Measurements from ENCODE around the gene SMARCC1.

Gene SMARCC1

DNA sequence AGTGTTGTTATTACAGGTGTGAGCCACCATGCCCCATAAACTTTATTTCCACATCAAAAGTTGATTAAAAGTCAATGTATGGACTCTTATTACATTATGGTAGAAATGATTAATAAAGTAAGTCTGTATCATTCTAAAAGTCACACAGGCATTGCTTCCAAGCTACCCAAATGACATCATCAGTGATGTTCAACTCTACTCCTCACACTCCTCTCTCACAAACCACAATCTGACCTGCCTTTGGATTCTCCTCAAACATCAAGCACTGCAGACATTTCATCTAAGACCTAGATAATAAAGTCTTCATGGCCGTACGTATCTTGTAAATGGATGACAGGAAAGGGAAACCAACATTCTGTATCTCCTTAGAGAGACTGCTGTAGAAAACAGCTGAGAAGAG, 68.0 kb downstream of the SMARCC1 start:
- Mint-ChIP-seq H3K27me3 (no peaks in the 10 kb centered on the region), H3K4me3 (no peak overlapping the region), H3K36me3 (ENCODE audit: insufficient read depth) (peaks cover 71% of the 10 kb centered on the region), H3K9me3 (no peaks in the 10 kb centered on the region), H3K4me1 (ENCODE audit: low read depth in 2 of 2) (peaks cover 0 to 20% of the 10 kb centered on the region in 2 donors), H3K27ac (no peak overlapping the region)
- no peak for DNase-seq
- ATAC-seq (replicated peaks) = no peak

DNA sequence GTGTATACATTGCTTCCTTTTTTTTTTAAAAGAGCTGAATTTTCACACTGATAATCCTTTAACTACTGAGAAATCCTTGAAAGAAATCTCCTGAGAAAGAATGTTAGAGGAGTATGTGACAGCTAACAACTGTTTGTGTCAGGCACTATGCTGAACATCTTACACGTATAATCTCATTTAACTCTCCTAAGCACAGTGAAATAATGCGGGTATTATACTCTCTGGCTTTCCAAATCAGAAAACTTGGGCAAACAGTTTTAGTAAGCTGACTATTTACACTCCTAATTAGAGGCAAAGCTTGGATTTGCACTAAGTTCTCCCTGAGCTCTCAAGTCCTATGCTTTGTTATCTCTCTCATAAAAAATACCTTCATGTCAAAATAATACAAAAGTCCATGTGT, 69.3 kb downstream of the SMARCC1 start:
- Mint-ChIP-seq H3K27me3 (no peaks in the 10 kb centered on the region), H3K27ac (peak overlapping the region in 1 of 2 donors; percentile 52), H3K4me3 (no peak overlapping the region), H3K9me3 (no peaks in the 10 kb centered on the region), H3K36me3 (ENCODE audit: insufficient read depth) (peaks cover 71% of the 10 kb centered on the region), H3K4me1 (ENCODE audit: low read depth in 2 of 2) (peaks cover 0 to 20% of the 10 kb centered on the region in 2 donors)
- DNase-seq = no peak
- no peak for ATAC-seq (replicated peaks)

DNA sequence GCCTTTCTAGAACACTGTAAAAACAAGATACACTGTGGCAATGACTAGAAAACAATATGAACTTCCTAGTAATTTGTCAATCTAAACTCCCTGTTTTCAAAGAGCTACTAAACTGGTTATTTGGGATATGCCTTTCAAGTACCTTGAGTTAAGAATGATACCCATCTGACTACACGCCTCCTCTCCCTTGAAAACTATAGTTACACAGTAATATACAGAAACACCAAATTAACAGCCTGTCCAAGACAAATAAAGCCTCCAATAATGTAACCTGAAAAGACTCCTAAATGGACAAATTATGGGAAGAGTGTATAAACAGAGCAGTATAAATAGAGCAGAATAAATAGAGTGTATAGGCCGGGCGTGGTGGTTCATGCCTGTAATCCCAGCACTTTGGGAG, 70.1 kb downstream of the SMARCC1 start:
- Mint-ChIP-seq H3K27me3 (no peaks in the 10 kb centered on the region), H3K9me3 (no peaks in the 10 kb centered on the region), H3K4me1 (ENCODE audit: low read depth in 2 of 2) (peaks cover 0 to 18% of the 10 kb centered on the region in 2 donors), H3K4me3 (no peak overlapping the region), H3K36me3 (ENCODE audit: insufficient read depth) (peaks cover 74% of the 10 kb centered on the region), H3K27ac (no peak overlapping the region)
- ATAC-seq (replicated peaks) (no peak), DNase-seq (no peak)

DNA sequence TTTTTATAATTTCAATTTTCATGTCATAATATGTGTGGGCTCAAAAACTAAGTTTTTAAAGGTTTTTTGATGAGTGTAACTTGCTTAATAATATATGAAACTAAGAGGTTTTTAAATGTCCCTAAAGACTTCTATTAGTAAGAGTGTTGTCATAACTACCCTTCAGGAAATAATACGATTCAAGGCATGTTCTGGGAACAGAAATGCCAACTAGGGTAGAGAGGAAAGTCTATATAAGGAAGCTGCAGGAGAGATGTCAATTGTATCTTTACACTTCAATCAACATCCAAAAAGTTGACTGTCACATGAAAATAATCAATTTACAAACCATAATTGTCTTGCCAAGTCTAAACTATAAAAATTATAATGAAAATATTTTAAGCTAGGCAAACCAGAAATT, 76.3 kb downstream of the SMARCC1 start:
- Mint-ChIP-seq H3K27ac (no peak overlapping the region), H3K27me3 (no peaks in the 10 kb centered on the region), H3K9me3 (no peaks in the 10 kb centered on the region), H3K4me3 (no peak overlapping the region), H3K36me3 (ENCODE audit: insufficient read depth) (peaks cover 85% of the 10 kb centered on the region), H3K4me1 (ENCODE audit: low read depth in 2 of 2) (no peaks in the 10 kb centered on the region)
- no peak for DNase-seq
- no peak for ATAC-seq (replicated peaks)

DNA sequence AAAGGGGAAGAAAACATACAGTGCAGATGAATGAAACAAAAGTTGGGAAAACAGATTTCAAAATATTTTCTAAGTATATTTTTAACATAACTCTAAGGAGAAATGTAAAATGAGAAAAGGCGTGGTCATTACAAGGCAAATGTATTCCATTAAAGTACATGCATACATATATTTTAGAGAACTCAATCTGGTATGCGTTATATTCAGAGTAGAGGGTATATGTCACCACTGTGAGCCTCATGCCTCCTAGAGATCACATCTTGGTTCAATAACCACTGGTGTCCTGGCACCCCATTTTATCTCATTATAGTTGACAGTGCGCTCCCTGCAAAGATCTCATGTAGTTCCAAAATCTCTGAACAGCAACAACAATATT, 77.5 kb downstream of the SMARCC1 start:
- H3K27me3 Mint-ChIP-seq = no peaks in the 10 kb centered on the region
- peak overlapping the region in 1 of 2 donors; percentile 52 for H3K27ac Mint-ChIP-seq
- H3K9me3 Mint-ChIP-seq = no peaks in the 10 kb centered on the region
- no peaks in the 10 kb centered on the region for H3K4me1 Mint-ChIP-seq (ENCODE audit: low read depth in 2 of 2)
- DNase-seq (no peak), ATAC-seq (replicated peaks) (no peak)
- H3K36me3 Mint-ChIP-seq (ENCODE audit: insufficient read depth) = peaks cover 80% of the 10 kb centered on the region
- H3K4me3 Mint-ChIP-seq = no peak overlapping the region

DNA sequence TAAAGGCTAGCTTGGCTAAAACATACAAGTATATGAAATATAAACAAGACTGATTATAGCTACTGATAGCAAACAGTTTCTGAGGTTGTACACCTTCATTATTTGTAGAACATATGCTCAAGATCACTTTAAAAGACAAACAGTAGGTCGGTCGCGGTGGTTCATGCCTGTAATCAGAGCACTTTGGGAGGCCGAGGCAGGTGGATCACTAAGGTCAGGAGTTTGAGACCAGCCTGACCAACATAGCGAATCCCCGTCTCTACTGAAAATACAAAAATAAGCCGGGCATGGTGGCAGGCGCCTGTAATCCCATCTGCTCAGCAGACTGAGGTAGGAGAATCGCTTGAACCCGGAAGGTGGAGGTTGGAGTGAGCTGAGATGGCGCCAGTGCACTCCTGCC, 80.3 kb downstream of the SMARCC1 start:
- DNase-seq (no peak), ATAC-seq (replicated peaks) (no peak)
- no peak overlapping the region for H3K4me3 Mint-ChIP-seq
- H3K27ac Mint-ChIP-seq = peak overlapping the region in 1 of 2 donors; percentile 23
- H3K9me3 Mint-ChIP-seq = no peaks in the 10 kb centered on the region
- H3K36me3 Mint-ChIP-seq (ENCODE audit: insufficient read depth) = peaks cover 72% of the 10 kb centered on the region
- no peaks in the 10 kb centered on the region for H3K27me3 Mint-ChIP-seq
- H3K4me1 Mint-ChIP-seq (ENCODE audit: low read depth in 2 of 2) = no peaks in the 10 kb centered on the region

DNA sequence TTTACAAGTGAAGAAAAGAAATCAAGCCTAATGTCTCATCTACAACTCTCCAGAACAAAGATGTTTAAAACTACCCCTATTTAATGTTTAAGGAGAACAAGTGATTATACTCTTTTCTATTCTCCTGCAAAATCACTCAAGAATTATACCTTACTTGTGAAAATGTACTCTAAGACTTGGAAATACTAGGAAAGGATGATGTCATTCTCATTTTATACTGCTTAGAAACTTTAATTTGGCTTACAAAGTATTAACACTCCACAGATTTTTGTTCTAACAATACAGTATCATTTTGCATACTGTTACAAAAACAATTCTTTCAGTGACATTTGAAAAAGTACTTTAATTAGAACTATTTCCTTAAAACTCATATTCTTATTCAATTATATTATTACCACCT, 89.5 kb downstream of the SMARCC1 start:
- no peaks in the 10 kb centered on the region for H3K9me3 Mint-ChIP-seq
- no peak overlapping the region for H3K4me3 Mint-ChIP-seq
- peaks cover 81% of the 10 kb centered on the region for H3K36me3 Mint-ChIP-seq (ENCODE audit: insufficient read depth)
- H3K4me1 Mint-ChIP-seq (ENCODE audit: low read depth in 2 of 2) = peaks cover 0 to 6% of the 10 kb centered on the region in 2 donors
- no peak overlapping the region for H3K27ac Mint-ChIP-seq
- H3K27me3 Mint-ChIP-seq = no peaks in the 10 kb centered on the region
- ATAC-seq (replicated peaks) (no peak), DNase-seq (no peak)

DNA sequence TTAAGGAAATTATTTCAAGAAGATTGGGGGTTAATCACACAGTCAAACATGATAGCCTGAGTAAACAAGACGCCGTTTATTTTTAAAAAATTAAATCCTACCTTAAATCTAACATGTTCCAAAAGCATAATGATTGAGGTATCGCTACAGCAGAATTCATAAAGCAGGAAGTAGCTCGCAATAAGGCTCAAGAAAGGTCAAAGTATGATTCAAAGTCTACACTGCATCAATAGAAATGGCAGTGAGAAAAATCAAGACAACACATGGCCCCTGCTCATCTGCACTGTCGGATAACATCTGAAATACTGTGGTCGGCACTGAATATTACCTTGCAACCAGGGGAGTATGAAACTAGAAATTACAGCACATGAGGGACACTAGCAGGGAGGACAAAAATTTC, 93.2 kb downstream of the SMARCC1 start:
- Mint-ChIP-seq H3K27ac (no peak overlapping the region), H3K36me3 (ENCODE audit: insufficient read depth) (peaks cover 89% of the 10 kb centered on the region), H3K4me1 (ENCODE audit: low read depth in 2 of 2) (peaks cover 0 to 6% of the 10 kb centered on the region in 2 donors), H3K9me3 (no peaks in the 10 kb centered on the region), H3K27me3 (no peaks in the 10 kb centered on the region), H3K4me3 (no peak overlapping the region)
- ATAC-seq (replicated peaks) (no peak), DNase-seq (no peak)

DNA sequence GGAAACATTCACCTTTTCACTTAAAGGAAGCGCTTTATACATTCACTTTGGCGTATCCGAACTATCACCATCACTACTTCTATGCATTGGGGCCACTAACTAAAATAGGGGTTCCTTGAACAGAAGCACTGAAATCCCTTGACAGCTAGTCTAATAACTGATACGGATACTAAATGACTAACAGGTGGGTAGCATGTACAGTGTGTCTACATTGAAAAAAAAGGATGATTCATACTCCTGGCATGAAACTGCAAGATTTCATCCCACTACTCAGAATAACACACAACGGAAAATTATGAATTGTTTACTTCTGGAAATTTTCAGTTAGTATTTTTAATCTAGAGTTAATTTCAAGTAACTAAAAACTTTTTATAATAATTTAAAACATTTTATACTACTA, 96.7 kb downstream of the SMARCC1 start:
- H3K4me1 Mint-ChIP-seq (ENCODE audit: low read depth in 2 of 2) = peaks cover 0 to 3% of the 10 kb centered on the region in 2 donors
- ATAC-seq (replicated peaks) = no peak

DNA sequence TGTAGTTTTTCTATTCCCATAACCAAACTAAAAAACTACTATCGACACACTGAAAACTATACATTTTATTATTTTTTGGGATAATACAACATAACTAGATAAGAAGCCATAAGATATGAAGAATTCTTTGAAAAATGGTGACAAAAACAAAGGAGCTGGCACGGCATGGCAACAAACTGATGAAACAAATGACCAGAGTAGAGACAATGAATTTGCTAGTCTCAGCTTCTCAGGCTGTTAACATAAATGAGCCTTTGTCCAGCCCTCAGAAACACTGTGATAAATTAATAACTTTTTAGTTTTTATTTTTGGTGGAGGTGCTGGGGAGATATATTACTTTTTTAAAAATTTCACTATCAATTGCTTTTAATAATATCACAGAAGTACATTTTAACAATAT, 100.7 kb downstream of the SMARCC1 start:
- ATAC-seq (replicated peaks) = no peak
- H3K4me1 Mint-ChIP-seq (ENCODE audit: low read depth in 2 of 2) = no peaks in the 10 kb centered on the region
- no peak for DNase-seq
- no peaks in the 10 kb centered on the region for H3K27me3 Mint-ChIP-seq
- H3K4me3 Mint-ChIP-seq = no peak overlapping the region
- peaks cover 84% of the 10 kb centered on the region for H3K36me3 Mint-ChIP-seq (ENCODE audit: insufficient read depth)
- H3K9me3 Mint-ChIP-seq = no peaks in the 10 kb centered on the region
- H3K27ac Mint-ChIP-seq = no peak overlapping the region

More for the DNA sequence above, 96.7 kb downstream of the SMARCC1 start:
- Mint-ChIP-seq H3K4me3 (no peak overlapping the region), H3K27ac (no peak overlapping the region), H3K9me3 (no peaks in the 10 kb centered on the region), H3K36me3 (ENCODE audit: insufficient read depth) (peaks cover 81% of the 10 kb centered on the region), H3K27me3 (no peaks in the 10 kb centered on the region)
- DNase-seq = no peak

DNA sequence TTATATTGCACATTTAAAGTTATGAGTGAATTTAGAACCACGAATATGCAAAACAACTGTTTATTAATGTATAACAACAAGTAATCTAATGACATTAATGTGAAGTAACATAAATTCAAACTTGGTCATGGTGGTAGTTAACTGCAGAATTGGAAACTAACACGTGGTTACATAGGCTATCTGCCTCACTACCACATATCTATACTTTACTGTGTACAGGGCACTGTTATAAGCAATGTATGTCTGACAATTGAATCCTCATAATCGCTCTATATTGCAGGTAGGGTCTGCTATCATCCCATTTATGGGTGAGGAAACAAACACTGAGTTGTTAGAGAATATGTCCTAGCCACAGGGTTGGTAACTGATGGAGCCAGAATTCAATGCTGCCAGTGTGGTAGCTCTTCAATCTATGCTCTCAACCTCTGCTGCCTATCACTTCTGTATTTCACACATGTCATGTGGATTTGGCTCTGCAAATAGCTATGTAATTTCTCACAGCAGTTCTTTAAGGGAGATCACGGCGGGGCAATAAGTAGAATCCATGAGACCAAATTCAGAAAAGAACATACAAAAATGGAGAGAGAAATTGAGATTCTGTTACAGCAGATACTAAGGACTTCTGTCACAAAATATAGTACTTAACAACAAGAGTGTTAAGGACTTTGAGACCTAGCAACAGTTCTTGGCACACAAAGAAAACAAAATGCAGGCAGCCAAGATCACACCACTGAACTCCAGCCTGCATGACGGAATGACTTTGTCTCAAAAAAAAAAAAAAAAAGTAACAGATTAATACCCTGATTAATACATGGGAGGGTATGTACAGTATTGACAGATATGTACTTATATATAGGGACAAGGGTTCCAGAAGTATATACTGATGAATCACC, 103.0 kb downstream of the SMARCC1 start:
- DNase-seq = no peak
- H3K4me3 Mint-ChIP-seq = no peak overlapping the region
- H3K4me1 Mint-ChIP-seq (ENCODE audit: low read depth in 2 of 2) = no peaks in the 10 kb centered on the region
- H3K27me3 Mint-ChIP-seq = no peaks in the 10 kb centered on the region
- H3K9me3 Mint-ChIP-seq = no peaks in the 10 kb centered on the region
- H3K36me3 Mint-ChIP-seq (ENCODE audit: insufficient read depth) = peaks cover 89% of the 10 kb centered on the region
- ATAC-seq (replicated peaks) = no peak
- H3K27ac Mint-ChIP-seq = no peak overlapping the region

DNA sequence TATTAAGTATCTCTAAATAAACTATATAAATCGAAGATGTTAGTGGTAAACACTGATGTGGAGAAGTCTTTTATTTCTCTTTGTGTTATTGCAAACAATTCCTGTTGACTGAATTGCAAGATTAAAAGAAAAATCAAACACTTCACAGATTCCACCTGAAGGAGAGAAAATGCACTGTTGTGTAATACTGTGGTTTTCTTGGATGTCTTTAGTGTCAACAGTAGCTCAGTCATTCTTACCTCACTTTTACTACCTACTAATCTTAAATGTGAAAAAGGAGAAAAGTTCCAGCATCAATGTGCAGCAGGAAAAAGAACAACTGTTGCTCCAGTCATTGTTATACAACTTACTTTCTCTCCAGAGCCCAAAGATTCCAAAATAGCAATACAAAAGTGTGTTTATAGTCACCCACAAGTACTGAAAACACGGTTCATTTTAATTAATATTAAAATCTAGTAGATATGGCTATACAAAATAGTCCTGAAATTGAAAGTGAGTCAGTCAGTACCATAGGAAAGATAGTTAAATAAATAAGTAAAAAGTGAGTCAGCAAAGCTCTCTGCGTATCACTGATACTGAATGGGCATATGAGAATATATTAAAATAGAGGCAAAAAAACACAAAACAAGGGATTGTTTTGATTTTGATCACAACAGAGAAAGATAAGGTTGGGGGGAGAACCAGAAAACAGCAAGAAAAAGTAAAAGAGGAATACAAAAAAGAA, 112.5 kb downstream of the SMARCC1 start:
- no peak for DNase-seq
- peaks cover 44% of the 10 kb centered on the region for H3K36me3 Mint-ChIP-seq (ENCODE audit: insufficient read depth)
- H3K4me1 Mint-ChIP-seq (ENCODE audit: low read depth in 2 of 2) = no peaks in the 10 kb centered on the region
- H3K27me3 Mint-ChIP-seq = no peaks in the 10 kb centered on the region
- no peak overlapping the region for H3K4me3 Mint-ChIP-seq
- no peaks in the 10 kb centered on the region for H3K9me3 Mint-ChIP-seq
- ATAC-seq (replicated peaks) = no peak
- peak overlapping the region in 1 of 2 donors; percentile 62 for H3K27ac Mint-ChIP-seq

DNA sequence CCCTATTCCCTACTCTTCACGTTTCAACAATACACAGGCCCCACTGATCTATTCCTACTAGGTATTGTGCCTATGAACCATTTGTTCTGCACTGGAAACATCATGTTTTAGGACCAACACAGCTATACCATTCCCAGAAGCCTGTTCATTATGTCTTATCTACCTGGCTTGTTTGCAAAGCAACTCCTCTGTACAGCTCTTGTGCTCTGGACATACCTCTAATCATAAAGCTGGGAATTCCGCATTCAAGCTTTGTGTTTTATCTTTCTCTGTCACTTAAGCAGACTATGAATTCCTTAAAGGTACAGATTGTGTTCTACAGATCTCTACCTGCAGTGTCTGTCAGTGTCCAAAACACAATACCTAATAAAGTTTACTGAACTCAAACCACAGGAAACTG, 115.6 kb downstream of the SMARCC1 start:
- Mint-ChIP-seq H3K36me3 (ENCODE audit: insufficient read depth) (peaks cover 33% of the 10 kb centered on the region), H3K4me3 (no peak overlapping the region), H3K4me1 (ENCODE audit: low read depth in 2 of 2) (peaks cover 0 to 1% of the 10 kb centered on the region in 2 donors), H3K27ac (no peak overlapping the region), H3K9me3 (no peaks in the 10 kb centered on the region), H3K27me3 (no peaks in the 10 kb centered on the region)
- ATAC-seq (replicated peaks) (no peak), DNase-seq (no peak)

DNA sequence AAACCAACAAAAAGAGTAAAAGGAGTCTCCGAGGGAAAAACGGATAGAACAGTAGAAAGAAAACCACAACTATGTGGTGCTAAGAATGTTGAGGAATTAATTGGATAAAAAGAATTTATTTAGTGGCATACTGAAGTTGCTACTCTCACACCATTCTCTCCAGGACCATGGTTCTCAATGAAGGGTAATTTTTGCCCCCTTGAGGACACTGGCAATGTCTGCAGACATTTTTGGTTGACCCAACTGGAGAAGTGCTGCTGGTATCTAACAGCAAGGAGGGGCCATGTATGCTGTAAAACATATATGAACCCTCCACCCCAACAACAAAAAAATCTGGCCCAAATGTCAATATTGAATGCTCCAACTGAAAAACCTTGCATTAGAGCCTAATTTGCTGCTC, 117.2 kb downstream of the SMARCC1 start:
- no peaks in the 10 kb centered on the region for H3K9me3 Mint-ChIP-seq
- H3K27ac Mint-ChIP-seq = no peak overlapping the region
- DNase-seq (no peak), ATAC-seq (replicated peaks) (no peak)
- H3K4me3 Mint-ChIP-seq = no peak overlapping the region
- peaks cover 37% of the 10 kb centered on the region for H3K36me3 Mint-ChIP-seq (ENCODE audit: insufficient read depth)
- H3K4me1 Mint-ChIP-seq (ENCODE audit: low read depth in 2 of 2) = peaks cover 0 to 1% of the 10 kb centered on the region in 2 donors
- no peaks in the 10 kb centered on the region for H3K27me3 Mint-ChIP-seq

All from effector memory CD8-positive, alpha-beta T cell (primary cell).